K562 (cell line): ENCODE measurements around the gene VASH2. TPM values are rescaled to one million over a fixed set of nuclear protein-coding genes. Genes with fewer than 3 reads are reported as not detected.

Experiments
- ATAC-seq: fragments of 200-7000 bp; cut with Tn5 transposase; 3 replicates; pipeline ENCODE4 v1.9.1; 2020; ENCODE audit warnings: moderate library complexity
- BruUV-seq: library from RNA; stranded (reverse); fragments of 400-500 nt; replicated peaks from 2 replicates; lab custom pipeline; 2021; lab: Mats Ljungman, UMichigan
- CTCF ChIA-PET: fragments of 300-600 bp; formaldehyde crosslinking; extraction: SDS; loops from one replicate; lab custom pipeline; 2021; ENCODE audit warnings: low intra/inter-chr PET ratio; lab: Yijun Ruan, JAX
- POLR2A ChIA-PET: fragments of 300-600, 350-650 bp; sonication (Branson Sonifier 250); formaldehyde crosslinking; extraction: SDS; loops from one replicate; lab custom pipeline; 2021; ENCODE audit warnings: antibody characterized with exemption, inconsistent platforms; lab: Yijun Ruan, JAX
- DNase-seq, 4 experiments: peaks; one replicate each; pipeline versions ENCODE4 v3.0.0 to v3.0.0-alpha.2; 2011 to 2018; ENCODE audit warnings: low spot score in 3 of 4, mixed read lengths in 3 of 4; ENCODE audit errors: extremely low read depth in 1 of 4
- FAIRE-seq: peaks from 2 replicates; lab custom pipeline; 2011; peaks lifted over from hg19 to GRCh38; lab: Jason Lieb, UNC
- H2AFZ ChIP-seq: 2 replicates; pipeline ENCODE4 v1.6.0; 2011; ENCODE audit warnings: low read depth, low read length, control low read depth, inconsistent platforms
- H3K27ac ChIP-seq: fragments of 200-600 bp; 3 replicates; pipeline ENCODE4 v1.8.0; 2011; ENCODE audit warnings: low read depth, mild to moderate bottlenecking, control low read depth, inconsistent platforms, low read length, moderate library complexity, mixed read lengths; ENCODE audit errors: extremely low read depth
- H3K27me3 ChIP-seq, 2 experiments: fragments of 300-600 bp in 1 of 2; 2 replicates in 1 of 2; 3 replicates in 1 of 2; pipeline versions ENCODE4 v1.6.0 to v1.8.0; 2011; ENCODE audit warnings: inconsistent platforms in 2 of 2, low read length in 2 of 2, mild to moderate bottlenecking in 1 of 2, mixed read lengths in 1 of 2, moderate library complexity in 1 of 2; ENCODE audit not compliant: control insufficient read depth in 2 of 2, insufficient read depth in 2 of 2
- H3K36me3 ChIP-seq: fragments of 300-600 bp; 3 replicates; pipeline ENCODE4 v1.8.0; 2011; ENCODE audit warnings: mild to moderate bottlenecking, low read length, inconsistent platforms; ENCODE audit not compliant: control insufficient read depth, insufficient read depth
- H3K4me1 ChIP-seq, 2 experiments: fragments of 200-600 bp in 1 of 2; replicated peaks in 1 of 2; 2 replicates in 1 of 2; 3 replicates in 1 of 2; pipeline versions ENCODE4 v1.5.1 to v1.8.0; 2011; ENCODE audit warnings: inconsistent platforms in 2 of 2, low read length in 2 of 2, mild to moderate bottlenecking in 1 of 2, mixed read lengths in 1 of 2, moderate library complexity in 1 of 2; ENCODE audit not compliant: control insufficient read depth in 2 of 2, insufficient read depth in 2 of 2
- H3K4me2 ChIP-seq: 2 replicates; pipeline ENCODE4 v1.6.1; 2011; ENCODE audit warnings: low read length, control low read depth, inconsistent platforms, mixed read lengths; ENCODE audit not compliant: insufficient read depth
- H3K4me3 ChIP-seq: fragments of 200-600 bp; sonication (generic), shearing (Covaris generic); 2 replicates; pipeline ENCODE4 v1.5.1; 2016; ENCODE audit warnings: control low read depth, inconsistent platforms
- H3K79me2 ChIP-seq: fragments of 200-600 bp; 3 replicates; pipeline ENCODE4 v1.8.0; 2011; ENCODE audit warnings: low read length, inconsistent platforms; ENCODE audit not compliant: control insufficient read depth, insufficient read depth
- H3K9ac ChIP-seq, 2 experiments: 2 replicates each; pipeline versions ENCODE4 v1.6.0 to v1.6.1; 2011; ENCODE audit warnings: low read depth in 2 of 2, low read length in 2 of 2, control low read depth in 1 of 2, inconsistent platforms in 1 of 2, mild to moderate bottlenecking in 1 of 2, mixed read lengths in 1 of 2; ENCODE audit not compliant: insufficient read depth in 1 of 2
- H3K9me1 ChIP-seq: one replicate; pipeline ENCODE4 v1.6.0; 2011; ENCODE audit warnings: inconsistent platforms, mild to moderate bottlenecking, low read length, moderate library complexity; ENCODE audit not compliant: control insufficient read depth, insufficient read depth
- H3K9me3 ChIP-seq: replicated peaks from 2 replicates; pipeline ENCODE4 v1.5.1; 2011; ENCODE audit warnings: low read depth, low read length, inconsistent platforms; ENCODE audit not compliant: control insufficient read depth, insufficient read depth
- H4K20me1 ChIP-seq: replicated peaks from 2 replicates; pipeline ENCODE4 v1.6.1; 2011; ENCODE audit warnings: low read length, inconsistent platforms, mixed read lengths; ENCODE audit not compliant: control insufficient read depth, insufficient read depth
- CBX2 ChIP-seq: fragments of 200-600 bp; sonication (generic); IDR thresholded peaks from one replicate; pipeline ENCODE4 v1.6.1; 2012; ENCODE audit warnings: mild to moderate bottlenecking, low read length, inconsistent platforms; ENCODE audit not compliant: insufficient read depth, poor library complexity, severe bottlenecking
- ESRRA ChIP-seq: fragments of 450-650 bp; IDR thresholded peaks from 2 replicates; pipeline ENCODE4 v1.6.1; 2014; ENCODE audit warnings: low read depth, mild to moderate bottlenecking, moderate library complexity, borderline replicate concordance
- FOXA3 ChIP-seq, 2 experiments: fragments of 450-650 bp in 1 of 2; sonication (generic) in 1 of 2; formaldehyde crosslinking; IDR thresholded peaks in 1 of 2; conservative IDR thresholded peaks in 1 of 2; 2 replicates each; pipeline versions ENCODE4 v1.4.0 to v1.8.0; 2020 to 2022; ENCODE audit warnings: mild to moderate bottlenecking in 2 of 2, missing genetic modification reagents in 1 of 2
- KDM4B ChIP-seq, 2 experiments: fragments of 450-650 bp in 1 of 2; sonication (generic) in 1 of 2; IDR thresholded peaks; 2 replicates each; pipeline ENCODE4 v1.6.1; 2016 to 2017; ENCODE audit warnings: borderline replicate concordance in 2 of 2, antibody characterized with exemption in 1 of 2, low read depth in 1 of 2, mild to moderate bottlenecking in 1 of 2
- MBD2 ChIP-seq: sonication (generic); IDR thresholded peaks from 2 replicates; pipeline ENCODE4 v1.6.1; 2016; ENCODE audit warnings: low read depth, borderline replicate concordance
- NFATC3 ChIP-seq: fragments of 450-650 bp; IDR thresholded peaks from 2 replicates; pipeline ENCODE4 v1.6.1; 2017; ENCODE audit warnings: mild to moderate bottlenecking
- YBX1 ChIP-seq: fragments of 450-650 bp; IDR thresholded peaks from 2 replicates; pipeline ENCODE4 v1.7.1; 2016; ENCODE audit warnings: mild to moderate bottlenecking
- WGBS: fragments of 100-300 bp; shearing (Covaris generic); methylation state at CpG from one replicate; pipeline ENCODE4 v1.1.6; 2016; ENCODE audit warnings: low coverage, mixed read lengths; ENCODE audit not compliant: insufficient coverage; ENCODE audit errors: missing lambda C conversion rate; 5-methylcytosine and 5-hydroxymethylcytosine counted together
- in situ Hi-C: fragments of 300-500 bp; cut with MboI; formaldehyde crosslinking; loops from 4 replicates; pipeline ENCODE4 v1.15.0; 2018; ENCODE audit warnings: inconsistent platforms, mixed read lengths
- intact Hi-C: fragments of 100-400 bp; cut with micrococcal nuclease; formaldehyde crosslinking; loops from 2 replicates; pipeline ENCODE4 v1.14.2; 2022
- polyA plus RNA-seq, 8 experiments: library from polyadenylated mRNA; depleted of rRNA in 4 of 8; stranded (reverse) in 5 of 8; unstranded in 3 of 8; fragments of >200 nt; fragmentation: Nextera tagmentation in 2 of 8; fragmentation: Illumina TruSeq in 1 of 8; extraction: Ambion mirVana in 2 of 8; extraction: Trizol in 1 of 8; gene quantifications; 2 replicates each; pipeline versions ENCODE4 v1.2.1 to v1.2.3, GENCODE V29; 2011 to 2014; ENCODE audit warnings: inconsistent platforms in 1 of 8, missing spikeins in 1 of 8
- total RNA-seq, 7 experiments: library from RNA; depleted of rRNA in 6 of 7; stranded (reverse); fragments of >200 nt in 6 of 7; fragmentation: Illumina TruSeq in 2 of 7; extraction: Trizol in 2 of 7; gene quantifications; 2 replicates each; pipeline versions ENCODE4 v1.2.1 to v1.2.3, GENCODE V29; 2011 to 2021; ENCODE audit warnings: low replicate concordance in 1 of 7
- TF ChIP-seq, protein P1 (sequence below), 2 experiments: fragments of 450-650 bp in 1 of 2; sonication (generic) in 1 of 2; formaldehyde crosslinking in 1 of 2; IDR thresholded peaks; 2 replicates each; pipeline versions ENCODE4 v1.7.1 to v1.9.0; 2016 to 2022; ENCODE audit warnings: inconsistent platforms in 1 of 2, mild to moderate bottlenecking in 1 of 2, missing genetic modification reagents in 1 of 2
- TF ChIP-seq, protein P2 (sequence below): fragments of 450-650 bp; formaldehyde crosslinking; conservative IDR thresholded peaks from 2 replicates; pipeline ENCODE4 v1.4.0; 2022; ENCODE audit warnings: mild to moderate bottlenecking, missing genetic modification characterization

VASH2 gene
- total and polyA plus RNA-seq, 9 of the 15 experiments (the other 6 are each of a cell fraction or from before 2014, with no cell fraction given): 0.04 to 0.40 (median 0.10) TPM; not detected in 1

DNA sequence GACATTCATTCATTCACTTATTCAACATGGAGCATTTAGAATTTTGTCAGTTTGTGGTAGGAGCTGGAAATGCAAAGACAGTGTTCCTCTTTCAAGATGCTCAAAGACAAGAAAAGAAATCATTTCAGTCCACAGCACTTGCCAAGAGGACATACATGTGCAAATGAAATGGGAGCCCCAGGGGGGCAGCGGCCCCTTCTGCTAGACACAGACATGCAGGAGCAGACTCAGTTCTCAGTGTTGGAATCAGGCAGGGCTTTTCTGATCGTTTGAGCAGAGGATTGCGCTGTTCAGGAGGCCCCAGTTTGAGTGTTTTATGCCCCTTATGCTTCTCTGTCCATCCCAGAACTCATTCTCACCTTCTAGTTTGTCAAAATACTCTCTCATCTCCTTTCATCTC is 35.6 kb upstream of the VASH2 start:
- Histone ChIP-seq H4K20me1 (no peaks in the 10 kb centered on the region), H2AFZ (0 out of 2 replicates have a peak overlapping the region, but pooled peaks have one; percentile 38), H3K79me2 (no peaks in the 10 kb centered on the region), H3K4me2 (no peak overlapping the region), H3K4me3 (no peak overlapping the region)
- ATAC-seq (no peak; the same call in 2 of the 3 replicates), FAIRE-seq (no peak)
- intact Hi-C loops: loop anchor here (2.0 to 10.0 kb wide), 7 partner anchors 57 to 440 kb away; partner anchors contain the start of genes BATF3 and FLVCR1
- POLR2A ChIA-PET: no interaction called here
- TF ChIP-seq NFATC3 (no peak), FOXA3 (CRISPR knock-in tag; conservative IDR thresholded peaks at IDR 0.05 in 1 of 2, IDR thresholded peaks at IDR 0.05 in 1 of 2) (no peak), YBX1 (no peak), ESRRA (no peak), CBX2 (no peak), MBD2 (no peak), KDM4B (IDR thresholded peaks at IDR 0.05; ENCODE audit: borderline replicate concordance in 2 of 2, low read depth in 1 of 2) (no peak)
- TF ChIP-seq, protein P1, sequence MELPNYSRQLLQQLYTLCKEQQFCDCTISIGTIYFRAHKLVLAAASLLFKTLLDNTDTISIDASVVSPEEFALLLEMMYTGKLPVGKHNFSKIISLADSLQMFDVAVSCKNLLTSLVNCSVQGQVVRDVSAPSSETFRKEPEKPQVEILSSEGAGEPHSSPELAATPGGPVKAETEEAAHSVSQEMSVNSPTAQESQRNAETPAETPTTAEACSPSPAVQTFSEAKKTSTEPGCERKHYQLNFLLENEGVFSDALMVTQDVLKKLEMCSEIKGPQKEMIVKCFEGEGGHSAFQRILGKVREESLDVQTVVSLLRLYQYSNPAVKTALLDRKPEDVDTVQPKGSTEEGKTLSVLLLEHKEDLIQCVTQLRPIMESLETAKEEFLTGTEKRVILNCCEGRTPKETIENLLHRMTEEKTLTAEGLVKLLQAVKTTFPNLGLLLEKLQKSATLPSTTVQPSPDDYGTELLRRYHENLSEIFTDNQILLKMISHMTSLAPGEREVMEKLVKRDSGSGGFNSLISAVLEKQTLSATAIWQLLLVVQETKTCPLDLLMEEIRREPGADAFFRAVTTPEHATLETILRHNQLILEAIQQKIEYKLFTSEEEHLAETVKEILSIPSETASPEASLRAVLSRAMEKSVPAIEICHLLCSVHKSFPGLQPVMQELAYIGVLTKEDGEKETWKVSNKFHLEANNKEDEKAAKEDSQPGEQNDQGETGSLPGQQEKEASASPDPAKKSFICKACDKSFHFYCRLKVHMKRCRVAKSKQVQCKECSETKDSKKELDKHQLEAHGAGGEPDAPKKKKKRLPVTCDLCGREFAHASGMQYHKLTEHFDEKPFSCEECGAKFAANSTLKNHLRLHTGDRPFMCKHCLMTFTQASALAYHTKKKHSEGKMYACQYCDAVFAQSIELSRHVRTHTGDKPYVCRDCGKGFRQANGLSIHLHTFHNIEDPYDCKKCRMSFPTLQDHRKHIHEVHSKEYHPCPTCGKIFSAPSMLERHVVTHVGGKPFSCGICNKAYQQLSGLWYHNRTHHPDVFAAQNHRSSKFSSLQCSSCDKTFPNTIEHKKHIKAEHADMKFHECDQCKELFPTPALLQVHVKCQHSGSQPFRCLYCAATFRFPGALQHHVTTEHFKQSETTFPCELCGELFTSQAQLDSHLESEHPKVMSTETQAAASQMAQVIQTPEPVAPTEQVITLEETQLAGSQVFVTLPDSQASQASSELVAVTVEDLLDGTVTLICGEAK (IDR thresholded peaks at IDR 0.05): no peak
- TF ChIP-seq, protein P1 (CRISPR knock-in tag; IDR thresholded peaks at IDR 0.05): no peak
- TF ChIP-seq, protein P2, sequence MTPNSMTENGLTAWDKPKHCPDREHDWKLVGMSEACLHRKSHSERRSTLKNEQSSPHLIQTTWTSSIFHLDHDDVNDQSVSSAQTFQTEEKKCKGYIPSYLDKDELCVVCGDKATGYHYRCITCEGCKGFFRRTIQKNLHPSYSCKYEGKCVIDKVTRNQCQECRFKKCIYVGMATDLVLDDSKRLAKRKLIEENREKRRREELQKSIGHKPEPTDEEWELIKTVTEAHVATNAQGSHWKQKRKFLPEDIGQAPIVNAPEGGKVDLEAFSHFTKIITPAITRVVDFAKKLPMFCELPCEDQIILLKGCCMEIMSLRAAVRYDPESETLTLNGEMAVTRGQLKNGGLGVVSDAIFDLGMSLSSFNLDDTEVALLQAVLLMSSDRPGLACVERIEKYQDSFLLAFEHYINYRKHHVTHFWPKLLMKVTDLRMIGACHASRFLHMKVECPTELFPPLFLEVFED (CRISPR knock-in tag): no peak
- TF ChIP-seq, all 486 proteins: peak for 0
- Histone ChIP-seq H3K4me1 (peaks cover 11% of the 10 kb centered on the region in 2 experiments; a peak in 4 of 5 replicates), H3K9me1 (no peaks in the 10 kb centered on the region), H3K9me3 (no peaks in the 10 kb centered on the region), H3K9ac (no peak overlapping the region), H3K27ac (no peak overlapping the region), H3K27me3 (peaks cover 2 to 10% of the 10 kb centered on the region in 2 experiments; a peak in 3 of 5 replicates), H3K36me3 (no peaks in the 10 kb centered on the region)
- in situ Hi-C loops: no loop called here
- CTCF ChIA-PET: interaction anchor here (1.8 kb wide), 1 partner anchor 100 kb away, joined by 9 read pairs; no protein-coding TSS in a partner anchor
- no TSS peak for BruUV-seq
- 58% methylated on average over 3 of the region's 3 CpGs for WGBS
- no peak for DNase-seq
